Uterus (tissue), 2 donors: ENCODE measurements around the gene SLC44A5.

Experiments
- CTCF ChIP-seq, 4 experiments: fragments of 200-600 bp in 2 of 4; fragments of 450-650 bp in 2 of 4; sonication (generic) in 2 of 4; IDR thresholded peaks; one replicate each; pipeline ENCODE4 v1.5.1; 2016 to 2019; ENCODE audit warnings: antibody characterized with exemption in 4 of 4, mild to moderate bottlenecking in 2 of 4, moderate library complexity in 1 of 4
- POLR2A ChIP-seq, 2 donors: fragments of 450-650 bp; IDR thresholded peaks; one replicate each; pipeline ENCODE4 v1.6.1; 2016; ENCODE audit warnings: antibody characterized with exemption in 2 of 2, mild to moderate bottlenecking in 1 of 2, moderate library complexity in 1 of 2

- no peak for TF ChIP-seq CTCF (IDR thresholded peaks at IDR 0.05)
- TF ChIP-seq POLR2A (IDR thresholded peaks at IDR 0.05), result no peak
Observed at GRCh38 chr1:75589637-75590036, 21.3 kb downstream of the SLC44A5 start.
